SK-N-SH (cell line): ENCODE data around the gene BCL2L11. TPM values are rescaled to one million over a fixed set of nuclear protein-coding genes. Genes with fewer than 3 reads are reported as not detected.

Source experiments
- CTCF ChIA-PET: fragments of 300-600, 350-600 bp; formaldehyde crosslinking; extraction: SDS; loops from one replicate; lab custom pipeline; 2021; lab: Yijun Ruan, JAX
- POLR2A ChIA-PET: fragments of 350-600 bp; sonication (Branson Sonifier 250); formaldehyde crosslinking; extraction: SDS; loops from one replicate; lab custom pipeline; 2020; ENCODE audit warnings: antibody characterized with exemption, inconsistent platforms; lab: Yijun Ruan, JAX
- DNase-seq: peaks from one replicate; pipeline ENCODE4 v3.0.0; 2012
- H2AFZ ChIP-seq: fragments of 200-600 bp; sonication (generic); 2 replicates; pipeline ENCODE4 v1.8.1; 2016; ENCODE audit warnings: antibody characterized with exemption, mild to moderate bottlenecking, low read depth
- H3F3A ChIP-seq: fragments of 200-600 bp; sonication (generic); replicated peaks from 2 replicates; pipeline ENCODE3; 2016; ENCODE audit warnings: antibody characterized with exemption, mild to moderate bottlenecking; ENCODE audit not compliant: insufficient read depth
- H3K27ac ChIP-seq, 2 experiments: fragments of 200-500 bp in 1 of 2; fragments of 200-600 bp in 1 of 2; sonication (Bioruptor generic) in 1 of 2; sonication (generic), shearing (Covaris generic) in 1 of 2; 2 replicates each; pipeline versions ENCODE4 v1.5.1 to v1.6.1; 2014 to 2016; ENCODE audit warnings: low read depth in 2 of 2, inconsistent platforms in 1 of 2, low read length in 1 of 2, mild to moderate bottlenecking in 1 of 2, mixed read lengths in 1 of 2
- H3K27me3 ChIP-seq: fragments of 200-600 bp; sonication (generic), shearing (Covaris generic); 2 replicates; pipeline ENCODE4 v1.6.1; 2016; ENCODE audit warnings: mixed run types; ENCODE audit not compliant: insufficient read depth
- H3K36me3 ChIP-seq, 2 experiments: fragments of 200-500 bp in 1 of 2; fragments of 200-600 bp in 1 of 2; sonication (Bioruptor generic) in 1 of 2; sonication (generic) in 1 of 2; replicated peaks in 1 of 2; 2 replicates each; pipeline versions ENCODE3 to v1.5.1; 2014 to 2016; ENCODE audit warnings: low read length in 1 of 2, mild to moderate bottlenecking in 1 of 2; ENCODE audit not compliant: insufficient read depth in 2 of 2, control insufficient read depth in 1 of 2
- H3K4me1 ChIP-seq, 2 experiments: fragments of 200-500 bp in 1 of 2; fragments of 200-600 bp in 1 of 2; sonication (Bioruptor generic) in 1 of 2; sonication (generic), shearing (Covaris generic) in 1 of 2; 2 replicates each; pipeline versions ENCODE4 v1.5.1 to v1.6.1; 2014 to 2016; ENCODE audit warnings: low read depth in 1 of 2, low read length in 1 of 2, mixed run types in 1 of 2; ENCODE audit not compliant: insufficient read depth in 2 of 2, control insufficient read depth in 1 of 2
- H3K4me2 ChIP-seq: fragments of 200-600 bp; sonication (generic), shearing (Covaris generic); 2 replicates; pipeline ENCODE4 v1.6.1; 2017; ENCODE audit warnings: mixed run types
- H3K4me3 ChIP-seq, 2 experiments: fragments of 200-500 bp in 1 of 2; fragments of 200-600 bp in 1 of 2; sonication (Bioruptor generic) in 1 of 2; sonication (generic), shearing (Covaris generic) in 1 of 2; 2 replicates each; pipeline versions ENCODE4 v1.5.1 to v1.8.1; 2014 to 2016; ENCODE audit warnings: low read depth in 2 of 2, inconsistent platforms in 1 of 2, low read length in 1 of 2, mild to moderate bottlenecking in 1 of 2, mixed read lengths in 1 of 2, moderate library complexity in 1 of 2
- H3K79me2 ChIP-seq: fragments of 200-600 bp; sonication (generic); 2 replicates; pipeline ENCODE4 v1.8.1; 2017; ENCODE audit warnings: mild to moderate bottlenecking; ENCODE audit not compliant: insufficient read depth
- H3K9ac ChIP-seq: fragments of 200-600 bp; sonication (generic); 2 replicates; pipeline ENCODE4 v1.6.1; 2017; ENCODE audit warnings: mixed run types
- H3K9me2 ChIP-seq: fragments of 200-600 bp; sonication (generic); 2 replicates; pipeline ENCODE4 v1.6.1; 2017; ENCODE audit warnings: mixed run types
- H3K9me3 ChIP-seq: fragments of 200-600 bp; sonication (generic); 2 replicates; pipeline ENCODE4 v1.6.1; 2017; ENCODE audit warnings: mixed run types, mild to moderate bottlenecking, moderate library complexity
- H4K20me1 ChIP-seq: fragments of 200-600 bp; sonication (generic); 2 replicates; pipeline ENCODE4 v1.6.1; 2017; ENCODE audit warnings: mild to moderate bottlenecking, mixed run types; ENCODE audit not compliant: insufficient read depth
- EP300 ChIP-seq, 2 experiments: IDR thresholded peaks; 2 replicates each; pipeline versions ENCODE4 v1.4.0 to v1.6.1; 2012; ENCODE audit warnings: borderline replicate concordance in 1 of 2, low read depth in 1 of 2, low read length in 1 of 2
- FOSL2 ChIP-seq: IDR thresholded peaks from 2 replicates; pipeline ENCODE4 v1.4.0; 2012; ENCODE audit warnings: low read depth, mild to moderate bottlenecking, moderate library complexity, borderline replicate concordance
- FOXM1 ChIP-seq: IDR thresholded peaks from 2 replicates; pipeline ENCODE4 v1.4.0; 2012; ENCODE audit warnings: low read depth, mild to moderate bottlenecking
- GATA2 ChIP-seq: sonication (generic); formaldehyde crosslinking; IDR thresholded peaks from 2 replicates; pipeline ENCODE4 v1.5.0; 2020; ENCODE audit warnings: mild to moderate bottlenecking, missing genetic modification reagents
- MAX ChIP-seq: IDR thresholded peaks from 2 replicates; pipeline ENCODE4 v1.4.0; 2012; ENCODE audit warnings: low read depth
- MXI1 ChIP-seq: IDR thresholded peaks from 2 replicates; pipeline ENCODE4 v1.6.1; 2012; ENCODE audit warnings: mild to moderate bottlenecking, low read depth, low read length, improper control_type of control experiment
- NFIC ChIP-seq: IDR thresholded peaks from 2 replicates; pipeline ENCODE4 v1.4.0; 2012; ENCODE audit warnings: borderline replicate concordance
- NRF1 ChIP-seq: IDR thresholded peaks from 2 replicates; pipeline ENCODE4 v1.6.1; 2012; ENCODE audit warnings: low read depth, mild to moderate bottlenecking, low read length
- RAD21 ChIP-seq: IDR thresholded peaks from 2 replicates; pipeline ENCODE4 v1.6.1; 2012; ENCODE audit warnings: mild to moderate bottlenecking, low read length
- RCOR1 ChIP-seq: fragments of 150-350 bp; IDR thresholded peaks from 2 replicates; pipeline ENCODE4 v1.6.1; 2017; ENCODE audit warnings: antibody characterized with exemption, low read length
- SMC3 ChIP-seq: IDR thresholded peaks from 2 replicates; pipeline ENCODE4 v1.6.1; 2012; ENCODE audit warnings: low read depth, low read length, improper control_type of control experiment
- TCF12 ChIP-seq: IDR thresholded peaks from 2 replicates; pipeline ENCODE4 v1.4.0; 2012
- YY1 ChIP-seq: IDR thresholded peaks from 2 replicates; pipeline ENCODE4 v1.4.0; 2012; ENCODE audit warnings: low read depth, mild to moderate bottlenecking
- WGBS: methylation state at CpG from one replicate; pipeline ENCODE4 v1.1.6; 2017; ENCODE audit warnings: low lambda C conversion rate; 5-methylcytosine and 5-hydroxymethylcytosine counted together
- polyA plus RNA-seq, 3 experiments: library from polyadenylated mRNA; depleted of rRNA; stranded (reverse); fragments of >200 nt; gene quantifications; 2 replicates each; pipeline ENCODE4 v1.2.3, GENCODE V29; 2012
- TF ChIP-seq, protein P1 (sequence below): IDR thresholded peaks from 2 replicates; pipeline ENCODE4 v1.6.1; 2012; ENCODE audit warnings: mild to moderate bottlenecking, low read depth, low read length, moderate library complexity

Gene BCL2L11
- polyA plus RNA-seq, 1 of the 3 experiments (the other 2 are of a cell fraction), result 3.3 TPM

DNA sequence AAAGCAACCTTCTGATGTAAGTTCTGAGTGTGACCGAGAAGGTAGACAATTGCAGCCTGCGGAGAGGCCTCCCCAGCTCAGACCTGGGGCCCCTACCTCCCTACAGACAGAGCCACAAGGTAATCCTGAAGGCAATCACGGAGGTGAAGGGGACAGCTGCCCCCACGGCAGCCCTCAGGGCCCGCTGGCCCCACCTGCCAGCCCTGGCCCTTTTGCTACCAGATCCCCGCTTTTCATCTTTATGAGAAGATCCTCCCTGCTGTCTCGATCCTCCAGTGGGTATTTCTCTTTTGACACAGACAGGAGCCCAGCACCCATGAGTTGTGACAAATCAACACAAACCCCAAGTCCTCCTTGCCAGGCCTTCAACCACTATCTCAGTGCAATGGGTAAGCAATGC is 3.0 kb downstream of the BCL2L11 start (continued):
- TF ChIP-seq MAX, result no peak
- TF ChIP-seq YY1, result no peak
- no peak for TF ChIP-seq SMC3
- no peak for TF ChIP-seq NRF1
- TF ChIP-seq GATA2 (CRISPR knock-in tag), result no peak
- TF ChIP-seq, protein P1, sequence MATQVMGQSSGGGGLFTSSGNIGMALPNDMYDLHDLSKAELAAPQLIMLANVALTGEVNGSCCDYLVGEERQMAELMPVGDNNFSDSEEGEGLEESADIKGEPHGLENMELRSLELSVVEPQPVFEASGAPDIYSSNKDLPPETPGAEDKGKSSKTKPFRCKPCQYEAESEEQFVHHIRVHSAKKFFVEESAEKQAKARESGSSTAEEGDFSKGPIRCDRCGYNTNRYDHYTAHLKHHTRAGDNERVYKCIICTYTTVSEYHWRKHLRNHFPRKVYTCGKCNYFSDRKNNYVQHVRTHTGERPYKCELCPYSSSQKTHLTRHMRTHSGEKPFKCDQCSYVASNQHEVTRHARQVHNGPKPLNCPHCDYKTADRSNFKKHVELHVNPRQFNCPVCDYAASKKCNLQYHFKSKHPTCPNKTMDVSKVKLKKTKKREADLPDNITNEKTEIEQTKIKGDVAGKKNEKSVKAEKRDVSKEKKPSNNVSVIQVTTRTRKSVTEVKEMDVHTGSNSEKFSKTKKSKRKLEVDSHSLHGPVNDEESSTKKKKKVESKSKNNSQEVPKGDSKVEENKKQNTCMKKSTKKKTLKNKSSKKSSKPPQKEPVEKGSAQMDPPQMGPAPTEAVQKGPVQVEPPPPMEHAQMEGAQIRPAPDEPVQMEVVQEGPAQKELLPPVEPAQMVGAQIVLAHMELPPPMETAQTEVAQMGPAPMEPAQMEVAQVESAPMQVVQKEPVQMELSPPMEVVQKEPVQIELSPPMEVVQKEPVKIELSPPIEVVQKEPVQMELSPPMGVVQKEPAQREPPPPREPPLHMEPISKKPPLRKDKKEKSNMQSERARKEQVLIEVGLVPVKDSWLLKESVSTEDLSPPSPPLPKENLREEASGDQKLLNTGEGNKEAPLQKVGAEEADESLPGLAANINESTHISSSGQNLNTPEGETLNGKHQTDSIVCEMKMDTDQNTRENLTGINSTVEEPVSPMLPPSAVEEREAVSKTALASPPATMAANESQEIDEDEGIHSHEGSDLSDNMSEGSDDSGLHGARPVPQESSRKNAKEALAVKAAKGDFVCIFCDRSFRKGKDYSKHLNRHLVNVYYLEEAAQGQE, result no peak
- TF ChIP-seq EP300 (IDR thresholded peaks at IDR 0.05; ENCODE audit: borderline replicate concordance in 1 of 2, low read depth in 1 of 2, low read length in 1 of 2), result no peak
- no peak for TF ChIP-seq FOXM1

DNA sequence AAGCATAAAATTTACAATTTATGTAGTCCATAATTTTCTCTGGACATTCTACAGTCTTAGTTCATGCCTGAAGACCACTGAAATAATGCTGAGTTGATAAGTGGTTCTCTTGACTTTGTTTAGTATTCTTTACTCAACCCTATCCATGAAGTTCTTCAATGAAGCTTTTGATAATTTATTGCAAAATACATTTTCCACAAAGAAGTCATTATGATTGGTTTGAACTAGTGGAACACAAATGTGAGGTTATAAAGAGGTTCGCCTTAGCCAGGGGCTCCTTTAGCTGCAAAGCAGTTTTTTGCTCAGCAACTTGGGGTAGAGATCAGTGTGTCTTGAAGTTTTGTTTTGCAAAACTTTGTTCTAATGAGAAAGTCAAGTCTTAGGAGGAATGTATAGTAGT is 5.9 kb downstream of the BCL2L11 start:
- H3K79me2 ChIP-seq, result peaks cover 9% of the 10 kb centered on the region; the same call in 1 of the 2 replicates
- DNase-seq, result no peak
- H3F3A ChIP-seq, result no peaks in the 10 kb centered on the region
- TF ChIP-seq MAX (no peak), MXI1 (no peak), RAD21 (no peak), RCOR1 (no peak), NFIC (no peak), FOSL2 (no peak), TCF12 (no peak)
- no peaks in the 10 kb centered on the region for H3K27me3 ChIP-seq
- H2AFZ ChIP-seq, result no peak overlapping the region
- WGBS, result 96% methylated on average over 1 of the region's 1 CpG
- H3K9ac ChIP-seq, result no peak overlapping the region
- H3K4me3 ChIP-seq, result no peak overlapping the region
- H3K36me3 ChIP-seq, result peaks cover 37 to 56% of the 10 kb centered on the region in 2 experiments
- no peaks in the 10 kb centered on the region for H3K9me2 ChIP-seq
- H3K27ac ChIP-seq, result no peak overlapping the region
- H4K20me1 ChIP-seq, result no peaks in the 10 kb centered on the region; the same call in 1 of the 2 replicates
- POLR2A ChIA-PET, result no interaction called here
- H3K4me1 ChIP-seq, result peaks cover 0 to 19% of the 10 kb centered on the region in 2 experiments; a peak in 2 of 4 replicates
- no peak overlapping the region for H3K4me2 ChIP-seq
- H3K9me3 ChIP-seq, result no peaks in the 10 kb centered on the region
- CTCF ChIA-PET, result interaction anchor here (0.9 kb wide), 1 partner anchor 314 kb away, joined by 3 read pairs; no protein-coding TSS in a partner anchor
